H1 (cell line): Measurements from ENCODE around the gene PKN3. TPM values are rescaled to one million over a fixed set of nuclear protein-coding genes. Genes with fewer than 3 reads are reported as not detected.
"Not testable (repeated sequence)": the region's sequence is repeated elsewhere in the genome, so short reads cannot be mapped to it uniquely, and the experiment has no call there.

ENCODE experiments used
- CTCF ChIA-PET: fragments of 300-600 bp; sonication (Branson Sonifier 250); formaldehyde crosslinking; loops from one replicate; lab custom pipeline; 2021; ENCODE audit not compliant: partially characterized antibody; lab: Charles Lee
- POLR2A ChIA-PET: fragments of 300-600 bp; sonication (Branson Sonifier 250); formaldehyde crosslinking; loops from one replicate; lab custom pipeline; 2021; ENCODE audit warnings: inconsistent platforms; ENCODE audit not compliant: partially characterized antibody; lab: Charles Lee
- DNase-seq, 2 experiments: peaks; one replicate each; pipeline versions ENCODE4 v3.0.0 to v3.0.0-alpha.2; 2010 to 2022; ENCODE audit warnings: low spot score in 2 of 2, low read depth in 1 of 2, mixed read lengths in 1 of 2
- FAIRE-seq: peaks from 2 replicates; lab custom pipeline; 2011; peaks lifted over from hg19 to GRCh38; lab: Jason Lieb, UNC
- H2AFZ ChIP-seq: 2 replicates; pipeline ENCODE4 v1.8.1; 2012; ENCODE audit warnings: low read length, inconsistent platforms
- H2AK5ac ChIP-seq: 2 replicates; pipeline ENCODE4 v1.6.1; 2013; ENCODE audit warnings: low read depth, low read length
- H2BK120ac ChIP-seq: replicated peaks from 2 replicates; pipeline ENCODE3; 2013; ENCODE audit warnings: low read depth, low read length, inconsistent platforms
- H2BK12ac ChIP-seq: 2 replicates; pipeline ENCODE4 v1.6.1; 2013; ENCODE audit warnings: low read depth, low read length
- H2BK15ac ChIP-seq: 2 replicates; pipeline ENCODE4 v1.6.1; 2013; ENCODE audit warnings: low read length
- H2BK20ac ChIP-seq: 2 replicates; pipeline ENCODE4 v1.6.1; 2013; ENCODE audit warnings: low read length
- H2BK5ac ChIP-seq: 2 replicates; pipeline ENCODE4 v1.6.1; 2013; ENCODE audit warnings: low read depth, low read length
- H3K14ac ChIP-seq: 2 replicates; pipeline ENCODE4 v1.6.1; 2013; ENCODE audit warnings: inconsistent platforms; ENCODE audit not compliant: insufficient read length
- H3K18ac ChIP-seq: 2 replicates; pipeline ENCODE4 v1.6.1; 2013; ENCODE audit warnings: low read length; ENCODE audit errors: extremely low read depth
- H3K23ac ChIP-seq: 2 replicates; pipeline ENCODE4 v1.6.1; 2013; ENCODE audit warnings: inconsistent platforms; ENCODE audit not compliant: insufficient read length
- H3K23me2 ChIP-seq: 2 replicates; pipeline ENCODE4 v1.6.1; 2013; ENCODE audit warnings: low read depth, low read length
- H3K27ac ChIP-seq: 2 replicates; pipeline ENCODE4 v1.6.1; 2011; ENCODE audit warnings: low read depth, low read length, inconsistent platforms
- H3K27me3 ChIP-seq, 4 experiments: replicated peaks in 1 of 4; 1 replicate in 1 of 4; 2 replicates in 3 of 4; pipeline versions ENCODE4 v1.6.1 to v1.8.1; 2011 to 2013; ENCODE audit warnings: low read length in 3 of 4, mild to moderate bottlenecking in 3 of 4, inconsistent platforms in 2 of 4, mixed read lengths in 2 of 4, moderate library complexity in 1 of 4; ENCODE audit not compliant: control insufficient read depth in 3 of 4, insufficient read depth in 3 of 4; ENCODE audit errors: extremely low read depth in 1 of 4
- H3K36me3 ChIP-seq, 4 experiments: 2 replicates each; pipeline versions ENCODE4 v1.6.1 to v1.8.1; 2011 to 2013; ENCODE audit warnings: mild to moderate bottlenecking in 4 of 4, low read length in 3 of 4, moderate library complexity in 2 of 4, control low read depth in 1 of 4, inconsistent platforms in 1 of 4; ENCODE audit not compliant: insufficient read depth in 4 of 4, control insufficient read depth in 2 of 4
- H3K4ac ChIP-seq: replicated peaks from 2 replicates; pipeline ENCODE3; 2013; ENCODE audit warnings: low read length, low read depth, mixed read lengths, inconsistent platforms; ENCODE audit not compliant: insufficient read length
- H3K4me1 ChIP-seq, 4 experiments: replicated peaks in 1 of 4; 1 replicate in 1 of 4; 2 replicates in 3 of 4; pipeline versions ENCODE4 v1.6.1 to v1.8.1; 2011 to 2013; ENCODE audit warnings: low read length in 3 of 4, inconsistent platforms in 2 of 4, mixed read lengths in 1 of 4; ENCODE audit not compliant: insufficient read depth in 4 of 4, control insufficient read depth in 3 of 4
- H3K4me2 ChIP-seq, 2 experiments: 2 replicates each; pipeline versions ENCODE4 v1.6.1 to v1.8.1; 2011 to 2013; ENCODE audit warnings: low read depth in 2 of 2, low read length in 2 of 2, control low read depth in 1 of 2, inconsistent platforms in 1 of 2, mild to moderate bottlenecking in 1 of 2; ENCODE audit not compliant: insufficient read depth in 1 of 2
- H3K4me3 ChIP-seq, 4 experiments: fragments of 200-600, 300-600 bp in 1 of 4; sonication (generic), shearing (Covaris generic), sonication (Bioruptor Twin) in 1 of 4; 2 replicates each; pipeline versions ENCODE4 v1.5.1 to v1.8.1; 2011 to 2016; ENCODE audit warnings: low read length in 4 of 4, low read depth in 3 of 4, control low read depth in 2 of 4, inconsistent platforms in 2 of 4, mild to moderate bottlenecking in 2 of 4, mixed read lengths in 1 of 4, moderate library complexity in 1 of 4; ENCODE audit not compliant: insufficient read depth in 2 of 4; ENCODE audit errors: extremely low read depth in 1 of 4
- H3K56ac ChIP-seq: replicated peaks from 2 replicates; pipeline ENCODE3; 2013; ENCODE audit warnings: low read depth, mild to moderate bottlenecking, mixed read lengths, low read length, inconsistent platforms; ENCODE audit not compliant: insufficient read length
- H3K79me1 ChIP-seq: 2 replicates; pipeline ENCODE4 v1.6.1; 2013; ENCODE audit warnings: low read depth, low read length, control low read depth
- H3K79me2 ChIP-seq, 2 experiments: 2 replicates each; pipeline versions ENCODE4 v1.6.1 to v1.8.1; 2012 to 2013; ENCODE audit warnings: low read length in 2 of 2, mild to moderate bottlenecking in 2 of 2, inconsistent platforms in 1 of 2; ENCODE audit not compliant: insufficient read depth in 2 of 2, control insufficient read depth in 1 of 2
- H3K9ac ChIP-seq, 4 experiments: replicated peaks in 1 of 4; 1 replicate in 1 of 4; 2 replicates in 3 of 4; pipeline versions ENCODE4 v1.6.1 to v1.8.1; 2011 to 2013; ENCODE audit warnings: low read depth in 3 of 4, low read length in 3 of 4, control low read depth in 2 of 4, mild to moderate bottlenecking in 2 of 4, moderate library complexity in 2 of 4, inconsistent platforms in 1 of 4; ENCODE audit errors: extremely low read depth in 1 of 4
- H3K9me3 ChIP-seq, 2 experiments: 2 replicates each; pipeline versions ENCODE4 v1.6.1 to v1.8.1; 2012 to 2013; ENCODE audit warnings: mild to moderate bottlenecking in 2 of 2, moderate library complexity in 2 of 2, control low read depth in 1 of 2, inconsistent platforms in 1 of 2, low read depth in 1 of 2, low read length in 1 of 2, mixed read lengths in 1 of 2; ENCODE audit not compliant: insufficient read depth in 2 of 2
- H4K20me1 ChIP-seq, 2 experiments: replicated peaks in 1 of 2; 2 replicates each; pipeline versions ENCODE3 to v1.8.1; 2011 to 2013; ENCODE audit warnings: inconsistent platforms in 2 of 2, low read length in 2 of 2, mild to moderate bottlenecking in 1 of 2; ENCODE audit not compliant: insufficient read depth in 2 of 2, control insufficient read depth in 1 of 2
- H4K5ac ChIP-seq: 2 replicates; pipeline ENCODE4 v1.6.1; 2013; ENCODE audit warnings: low read length, low read depth, mixed read lengths, inconsistent platforms; ENCODE audit not compliant: insufficient read length
- H4K8ac ChIP-seq: 2 replicates; pipeline ENCODE4 v1.8.0; 2013; ENCODE audit warnings: mild to moderate bottlenecking, moderate library complexity, low read length, inconsistent platforms; ENCODE audit not compliant: insufficient read depth; ENCODE audit errors: extremely low read depth
- H4K91ac ChIP-seq: replicated peaks from 2 replicates; pipeline ENCODE3; 2013; ENCODE audit warnings: low read length, mixed read lengths, inconsistent platforms; ENCODE audit not compliant: insufficient read length
- WGBS, 2 experiments: shearing (Covaris generic) in 1 of 2; methylation state at CpG; one replicate each; pipeline versions ENCODE4 v1.1.6 to v1.1.7; 2013 to 2015; ENCODE audit warnings: low lambda C conversion rate in 2 of 2, mixed read lengths in 2 of 2, inconsistent platforms in 1 of 2, low coverage in 1 of 2, missing lambda C conversion rate in 1 of 2; ENCODE audit not compliant: insufficient replicate concordance in 2 of 2, insufficient coverage in 1 of 2, insufficient read length in 1 of 2; ENCODE audit errors: extremely low coverage in 1 of 2, missing lambda C conversion rate in 1 of 2; 5-methylcytosine and 5-hydroxymethylcytosine counted together
- polyA plus RNA-seq, 7 experiments: library from polyadenylated mRNA; depleted of rRNA in 3 of 7; stranded (reverse) in 5 of 7; unstranded in 2 of 7; fragments of >200 nt in 5 of 7; fragments of 200-250 nt in 2 of 7; gene quantifications; 1 replicate in 5 of 7; 2 replicates in 1 of 7; 4 replicates in 1 of 7; pipeline versions ENCODE4 v1.2.1 to v1.2.3, GENCODE V29; 2011 to 2013; ENCODE audit warnings: missing spikeins in 2 of 7, mixed read lengths in 2 of 7
- total RNA-seq: library from RNA; stranded (reverse); fragmentation: NEBNext Ultra II Directional; extraction: Animal tissue kit (Norgen Biotek cat#: 25700); gene quantifications from 2 replicates; pipeline ENCODE4 v1.2.1, GENCODE V29; 2021

The PKN3 gene
- total and polyA plus RNA-seq, 2 of the 8 experiments (the other 6 are each of a cell fraction or from before 2014, with no cell fraction given) = 15.7 to 16.3 TPM

GRCh38 chr9:128693738-128694137, 8.6 kb upstream of the PKN3 start:
- H3K4me2 ChIP-seq, H3K9ac ChIP-seq, H3K9me3 ChIP-seq, H3K79me1 ChIP-seq, H3K4ac ChIP-seq, H3K27ac ChIP-seq, DNase-seq, H3K56ac ChIP-seq, H3K4me1 ChIP-seq, H2BK15ac ChIP-seq, H3K23ac ChIP-seq, H3K18ac ChIP-seq, H3K27me3 ChIP-seq, H2BK12ac ChIP-seq, FAIRE-seq, H4K8ac ChIP-seq, H2AFZ ChIP-seq, H2BK120ac ChIP-seq, H2BK5ac ChIP-seq, H2AK5ac ChIP-seq, H4K91ac ChIP-seq, H3K14ac ChIP-seq, H4K5ac ChIP-seq, H3K4me3 ChIP-seq, H2BK20ac ChIP-seq, H3K23me2 ChIP-seq: not testable (repeated sequence)
- WGBS, 2 experiments = 91 to 100% methylated on average over 2 to 3 of the region's 3 CpGs
- ChIA-PET CTCF (interaction anchor here (1.3 to 2.7 kb wide), 4 partner anchors 10 to 94 kb away, joined by 3 to 7 read pairs (median 4); no protein-coding TSS in a partner anchor), POLR2A (interaction anchor here (2.1 to 46.1 kb wide), 5 partner anchors 2 to 55 kb away, joined by 6 to 1197 read pairs (median 313); partner anchors contain the start of genes DYNC2I2, PKN3, SET and ZDHHC12)
- Histone ChIP-seq H3K79me2 (peaks cover 15 to 33% of the 10 kb centered on the region in 2 experiments), H3K36me3 (peaks cover 28 to 61% (median 48%) of the 10 kb centered on the region in 4 experiments), H4K20me1 (peaks cover 16 to 23% of the 10 kb centered on the region in 2 experiments)
